DND-41 (cell line): Measurements from ENCODE around the gene MCU.

Experiments
- CTCF ChIP-seq: IDR thresholded peaks from 2 replicates; pipeline ENCODE4 v1.5.1; 2012; ENCODE audit warnings: borderline replicate concordance, low read length, moderate library complexity, mild to moderate bottlenecking; ENCODE audit not compliant: poor library complexity, severe bottlenecking; ENCODE audit errors: extremely low read depth
- EZH2 ChIP-seq: IDR thresholded peaks from 3 replicates; pipeline ENCODE4 v1.6.1; 2012; ENCODE audit warnings: borderline replicate concordance, low read depth, mild to moderate bottlenecking, moderate library complexity, low read length, inconsistent platforms; ENCODE audit not compliant: severe bottlenecking

- TF ChIP-seq CTCF = no peak
- TF ChIP-seq EZH2 = no peak
These were observed 40.6 kb downstream of the MCU start for GRCh38 chr10:72732521-72732920.
